Right hindlimb (tissue), 1 donor: Measurements from ENCODE around the gene SPTLC2.
A peak's percentile ranks its signal among the peaks of the same experiment; 100 is the strongest.
"Not testable (repeated sequence)": the region's sequence is repeated elsewhere in the genome, so short reads cannot be mapped to it uniquely, and the experiment has no call there.

Experiments
- DNase-seq: peaks from one replicate; pipeline ENCODE4 v3.0.0-alpha.2; 2018

Gene SPTLC2

DNA sequence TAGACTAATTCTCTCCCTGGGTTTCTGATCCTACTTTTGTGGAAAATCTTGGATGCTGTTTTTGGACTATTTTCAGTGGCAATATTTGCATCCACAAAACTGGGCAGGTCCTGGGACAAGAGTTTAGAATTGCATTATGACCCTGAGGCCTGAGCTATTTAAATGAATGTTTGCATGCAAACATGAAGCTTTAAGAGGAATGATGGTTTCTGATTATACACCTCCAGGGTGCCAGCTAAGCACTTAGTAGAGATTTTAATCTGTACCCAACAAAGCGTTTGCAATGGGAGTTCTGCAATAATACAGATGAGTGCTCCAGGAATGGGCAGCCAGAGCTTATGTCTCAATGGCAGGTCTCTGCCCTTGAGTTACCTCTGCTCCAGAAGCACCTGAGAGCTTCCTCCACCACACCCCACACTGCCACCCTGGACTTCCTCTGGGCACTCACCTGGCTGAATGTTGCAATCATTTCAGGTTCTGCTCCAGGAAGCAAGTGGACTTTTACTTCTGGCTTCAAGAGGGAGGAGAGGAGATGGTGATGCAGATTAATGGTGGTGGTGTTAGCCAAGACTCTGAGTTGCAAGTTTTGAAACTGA, 6.0 kb upstream of the SPTLC2 start:
- DNase-seq = no peak

DNA sequence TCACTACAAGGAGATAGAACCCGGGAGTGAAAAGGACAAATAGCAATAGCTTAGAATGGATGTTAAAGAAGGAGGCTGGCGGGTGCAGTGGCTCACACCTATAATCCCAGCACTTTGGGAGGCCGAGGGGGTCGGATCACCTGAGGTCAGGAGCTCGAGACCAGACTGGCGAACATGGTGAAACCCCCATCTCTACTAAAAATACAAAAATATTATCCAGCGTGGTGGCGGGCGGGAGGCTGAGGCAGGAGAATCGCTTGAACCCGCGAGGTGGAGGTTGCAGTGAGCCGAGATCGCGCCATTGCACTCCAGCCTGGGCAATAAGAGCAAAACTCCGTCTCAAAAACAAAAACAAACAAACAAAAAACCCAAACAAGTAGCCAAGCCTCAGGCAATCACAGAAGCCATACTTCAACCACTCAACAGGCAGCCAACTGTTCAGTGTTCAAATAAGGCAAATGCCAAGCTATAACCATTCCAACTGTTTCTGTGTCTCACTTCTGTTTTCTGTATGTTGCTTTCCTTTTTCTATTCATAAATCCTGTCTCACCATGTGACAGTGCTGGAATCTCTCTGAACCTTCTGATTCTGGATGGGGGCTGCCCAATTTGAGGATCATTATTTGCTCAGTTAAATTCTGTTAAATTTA, 3.9 kb upstream of the SPTLC2 start:
- no peak for DNase-seq

DNA sequence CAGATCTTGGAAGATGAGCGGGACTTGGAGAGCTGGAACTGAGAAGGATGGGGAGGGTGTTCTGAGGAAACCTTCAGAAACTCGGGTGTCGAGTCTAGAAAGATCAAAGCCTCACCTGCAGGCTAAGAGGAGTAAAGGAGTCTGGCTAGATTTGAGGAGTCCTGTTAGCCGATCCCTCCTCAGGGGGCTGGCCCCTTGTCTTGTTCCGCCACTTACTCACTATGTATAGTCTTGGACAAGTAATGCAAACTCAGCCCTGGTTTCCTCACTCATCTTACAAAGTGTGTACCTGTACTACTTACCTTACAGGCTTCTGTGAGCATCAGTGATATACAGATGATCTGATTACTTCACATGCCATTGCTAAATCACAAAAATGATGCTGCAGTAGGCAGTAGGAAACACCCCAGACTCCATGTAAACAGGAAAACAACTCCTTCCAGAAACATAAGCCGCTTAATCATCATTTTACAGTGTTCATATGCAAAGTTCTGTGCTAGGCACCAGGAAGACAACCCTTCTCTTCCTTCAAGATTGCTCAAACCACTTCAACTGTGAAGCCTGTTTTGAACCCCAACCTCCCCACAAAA, 2.0 kb upstream of the SPTLC2 start:
- no peak for DNase-seq

DNA sequence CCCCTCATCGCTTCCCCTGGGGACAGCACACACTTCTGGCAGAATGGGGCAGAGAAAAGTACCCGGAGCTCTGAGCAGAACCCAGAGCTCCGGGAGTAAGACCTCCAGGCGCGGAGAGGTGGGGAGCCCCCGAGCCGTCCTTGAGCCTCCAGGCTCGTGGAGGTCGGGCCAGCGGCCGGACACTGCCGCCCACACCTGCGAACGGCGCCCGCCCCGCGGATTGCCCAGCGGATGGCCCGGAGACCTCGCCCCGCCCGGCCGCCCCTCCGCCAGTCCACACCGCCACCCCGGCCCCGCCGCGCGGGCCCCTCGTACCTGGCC, 344 bp downstream of the SPTLC2 start:
- DNase-seq = no peak

DNA sequence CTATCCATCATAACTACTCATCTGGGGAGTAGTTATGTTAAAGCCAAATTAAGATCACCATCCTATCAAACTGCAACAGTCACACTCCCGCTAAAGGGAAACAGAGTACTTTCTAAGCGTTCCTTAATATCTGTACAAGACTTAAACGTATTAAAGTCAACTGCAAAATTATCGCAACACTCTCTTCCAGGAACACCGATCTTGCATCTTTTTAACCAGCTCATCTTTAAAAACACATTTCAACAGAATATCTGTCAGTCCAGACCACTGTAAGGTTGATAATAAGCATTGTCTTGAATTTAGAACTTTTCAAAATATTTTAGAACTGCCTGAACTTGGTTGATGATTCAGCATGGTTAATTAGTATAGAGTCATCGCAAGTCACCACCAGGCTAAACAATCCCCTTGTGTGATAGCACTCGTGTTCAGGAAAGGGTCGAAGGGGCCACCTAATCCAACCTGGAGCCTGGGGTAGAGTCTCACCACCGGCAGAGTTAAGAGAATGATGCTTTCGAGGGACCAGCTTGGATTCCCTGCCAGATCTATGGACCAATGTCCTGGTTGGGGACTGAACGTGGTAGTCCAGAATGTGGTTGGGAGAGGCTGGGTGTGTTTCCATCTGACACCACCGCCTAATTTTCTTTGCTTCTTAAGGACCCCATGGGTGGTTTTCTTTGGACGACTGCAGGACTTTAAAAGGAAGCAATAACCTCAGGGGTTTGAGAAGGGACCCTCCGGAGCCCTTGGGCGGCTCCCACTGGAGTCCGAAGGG, 890 bp downstream of the SPTLC2 start:
- no peak for DNase-seq

DNA sequence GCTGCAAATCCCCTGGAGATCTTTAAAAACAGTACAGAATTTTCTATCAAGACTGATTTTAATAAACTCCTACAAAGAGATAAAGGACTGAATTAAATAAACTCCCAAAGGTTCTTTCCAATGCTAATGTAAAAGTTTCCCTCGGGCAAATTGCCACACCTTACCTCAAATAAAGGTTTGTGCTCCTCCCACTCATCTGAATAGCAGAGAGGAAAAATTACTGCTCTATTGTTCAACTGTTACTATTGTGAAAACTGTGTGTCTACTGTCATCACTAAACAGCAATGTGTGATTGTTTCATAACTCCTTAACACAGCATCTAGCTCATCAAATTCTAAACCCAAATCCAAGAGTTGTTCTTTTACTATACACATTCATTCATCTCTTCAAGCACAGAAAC, 3.2 kb downstream of the SPTLC2 start:
- no peak for DNase-seq

DNA sequence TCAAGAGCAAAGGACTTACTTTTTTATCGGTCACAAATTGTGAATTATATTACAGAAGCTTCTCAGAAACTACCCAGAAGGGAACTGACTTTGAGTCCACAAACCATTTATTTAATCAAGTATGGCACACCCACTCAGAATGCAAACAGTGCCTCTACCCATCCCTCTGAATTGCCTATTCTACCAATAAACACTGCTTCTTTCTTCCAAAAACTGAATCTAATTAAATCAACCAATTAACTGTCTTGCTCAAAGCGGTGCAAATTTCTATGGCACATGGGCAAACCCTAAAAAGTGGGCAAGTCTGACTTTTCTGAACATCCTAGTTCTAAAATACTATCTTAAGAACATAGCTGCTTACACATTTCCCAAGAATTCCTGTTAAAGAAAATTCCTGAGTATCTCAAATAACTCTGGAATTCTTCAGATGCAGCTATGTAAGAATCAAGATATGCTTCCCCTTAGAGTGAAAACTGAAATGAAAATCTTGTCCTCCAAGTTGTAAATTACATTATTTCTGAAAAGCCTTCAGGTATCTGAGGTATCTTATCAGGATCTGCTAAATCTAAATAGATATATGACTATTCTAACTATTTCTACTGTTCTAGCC, 4.3 kb downstream of the SPTLC2 start:
- DNase-seq = no peak

DNA sequence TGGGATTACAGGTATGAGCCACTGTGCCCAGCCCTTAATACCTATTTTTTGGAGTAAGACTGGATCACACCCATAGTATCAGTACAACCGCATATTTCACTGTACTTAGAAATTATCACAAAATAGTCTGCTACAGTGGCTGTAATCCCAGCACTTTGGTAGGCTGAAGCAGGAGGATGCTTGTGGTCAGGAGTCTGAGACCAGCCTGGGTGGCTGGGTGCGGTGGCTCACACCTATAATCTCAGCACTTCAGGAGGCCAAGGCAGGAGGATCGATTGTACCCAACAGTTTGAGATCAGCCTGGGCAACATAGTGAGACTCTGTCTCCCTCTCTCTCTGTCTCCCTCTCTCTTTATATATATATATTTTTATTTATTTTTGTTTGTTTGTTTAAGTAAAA, 5.9 kb downstream of the SPTLC2 start:
- DNase-seq = no peak

DNA sequence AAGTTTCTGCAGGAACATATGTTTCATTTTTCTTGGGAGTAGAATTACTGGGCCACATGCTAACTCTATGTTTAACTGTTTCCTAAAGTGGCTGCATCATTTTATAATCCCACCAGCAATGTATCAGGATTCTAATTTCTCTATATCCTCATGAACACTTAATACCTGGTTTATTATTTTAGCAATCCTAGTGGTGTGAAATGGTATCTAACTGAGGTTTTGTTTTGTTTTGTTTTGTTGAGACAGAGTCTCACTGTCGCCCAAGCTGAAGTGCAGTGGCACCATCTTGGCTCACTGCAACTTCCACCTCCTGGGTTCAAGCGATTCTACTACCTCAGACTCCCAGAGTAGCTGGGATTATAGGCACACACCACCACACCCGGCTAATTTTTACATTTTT, 6.5 kb downstream of the SPTLC2 start:
- DNase-seq = no peak

DNA sequence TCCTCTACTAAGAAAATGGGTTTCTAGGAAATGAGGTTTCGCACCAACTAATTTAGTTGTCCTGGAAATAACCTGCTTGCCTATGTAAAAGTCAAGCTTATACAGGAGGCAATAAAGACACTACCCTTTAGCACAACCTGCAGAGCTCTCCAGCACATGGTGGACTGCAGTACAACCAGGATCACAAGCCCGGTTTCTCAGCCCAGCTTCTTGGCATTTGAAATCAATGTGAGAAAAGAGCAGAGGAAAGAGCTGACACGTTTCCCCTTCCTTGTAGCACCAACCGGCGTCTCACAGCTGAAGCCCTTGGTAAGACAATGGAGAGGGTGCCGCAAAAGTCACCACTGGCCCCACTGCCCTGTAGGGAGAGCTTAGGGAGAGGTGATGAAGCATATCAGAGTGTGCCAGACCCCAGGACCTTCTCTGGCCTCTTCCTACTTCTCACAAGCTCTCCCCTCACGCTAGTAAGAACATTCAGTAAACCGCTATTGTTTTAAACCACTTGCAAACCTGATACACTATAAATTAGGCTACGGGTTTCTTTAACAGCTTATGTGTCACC, 8.6 kb downstream of the SPTLC2 start:
- DNase-seq = peak; percentile 27

DNA sequence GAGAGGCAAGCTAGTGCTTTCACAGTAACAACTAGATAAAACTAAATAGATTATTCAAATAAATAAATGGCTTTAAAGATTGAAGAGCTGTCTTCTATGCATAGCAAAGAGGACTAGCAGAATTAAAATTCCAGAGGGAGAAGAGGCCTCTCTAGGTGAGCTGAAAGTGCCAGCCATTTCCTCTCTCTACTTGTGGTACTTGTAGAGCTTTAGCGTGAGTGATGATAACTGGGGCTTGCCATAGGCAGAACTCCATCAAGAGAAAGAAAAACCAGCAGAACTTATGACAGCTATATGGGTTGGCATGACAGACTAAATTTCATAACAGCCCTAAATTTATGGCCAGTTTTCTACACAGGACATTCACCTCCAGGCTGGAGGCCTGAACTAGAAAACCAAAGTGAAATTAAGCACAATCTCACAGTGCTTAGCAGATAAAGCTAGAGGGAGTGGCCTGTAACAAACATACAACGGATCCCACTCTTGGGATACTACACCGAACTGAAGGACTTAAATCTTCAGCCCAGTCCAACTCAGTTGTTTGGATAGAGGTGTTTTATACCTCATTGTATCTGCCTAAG, 11.0 kb downstream of the SPTLC2 start:
- DNase-seq = no peak

DNA sequence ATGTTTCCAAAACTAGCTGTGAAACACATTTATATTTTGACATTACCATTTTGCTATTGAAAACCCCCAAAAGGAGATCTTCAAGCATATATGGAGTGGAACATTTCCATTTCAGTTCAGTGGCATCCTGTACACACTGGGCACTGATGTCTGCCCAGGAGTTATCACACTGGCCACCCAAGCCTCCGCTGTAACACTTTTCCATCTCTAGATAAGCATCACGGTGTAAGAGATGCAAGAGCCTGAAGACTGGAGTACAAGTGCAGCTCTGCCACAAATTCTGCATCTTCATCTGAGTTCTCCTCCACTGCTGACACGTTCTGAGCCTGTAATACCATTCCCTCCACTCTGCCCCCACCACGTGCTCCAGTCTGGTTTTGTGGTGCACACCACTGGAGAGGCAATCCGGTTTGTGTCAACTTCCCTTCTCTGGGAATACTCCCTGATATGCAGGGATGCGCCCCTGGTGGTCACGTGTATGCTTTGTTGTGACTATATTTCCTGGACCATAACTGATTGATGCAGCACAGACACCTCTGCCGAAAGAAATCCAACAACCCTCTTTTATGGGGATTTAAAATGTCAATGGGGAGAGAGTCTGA, 12.7 kb downstream of the SPTLC2 start:
- no peak for DNase-seq

DNA sequence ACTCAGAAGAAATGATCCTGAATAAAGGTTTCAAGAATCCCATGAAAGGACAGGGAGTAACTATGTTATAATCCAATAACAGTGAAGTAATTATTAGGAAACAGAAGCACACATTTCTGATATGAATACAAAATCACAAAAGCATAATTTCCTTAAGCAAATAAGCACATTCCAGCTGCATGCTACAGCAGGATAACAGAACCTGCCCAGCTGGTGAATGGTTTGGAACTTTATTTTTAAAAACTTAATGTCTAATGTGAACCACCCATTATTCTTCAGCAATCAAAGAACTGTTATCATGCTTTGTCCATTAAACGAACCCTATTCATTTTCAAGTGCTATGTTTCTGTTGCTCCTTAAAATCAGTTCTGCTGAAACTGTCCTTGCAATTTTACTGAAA, 13.4 kb downstream of the SPTLC2 start:
- DNase-seq = no peak

DNA sequence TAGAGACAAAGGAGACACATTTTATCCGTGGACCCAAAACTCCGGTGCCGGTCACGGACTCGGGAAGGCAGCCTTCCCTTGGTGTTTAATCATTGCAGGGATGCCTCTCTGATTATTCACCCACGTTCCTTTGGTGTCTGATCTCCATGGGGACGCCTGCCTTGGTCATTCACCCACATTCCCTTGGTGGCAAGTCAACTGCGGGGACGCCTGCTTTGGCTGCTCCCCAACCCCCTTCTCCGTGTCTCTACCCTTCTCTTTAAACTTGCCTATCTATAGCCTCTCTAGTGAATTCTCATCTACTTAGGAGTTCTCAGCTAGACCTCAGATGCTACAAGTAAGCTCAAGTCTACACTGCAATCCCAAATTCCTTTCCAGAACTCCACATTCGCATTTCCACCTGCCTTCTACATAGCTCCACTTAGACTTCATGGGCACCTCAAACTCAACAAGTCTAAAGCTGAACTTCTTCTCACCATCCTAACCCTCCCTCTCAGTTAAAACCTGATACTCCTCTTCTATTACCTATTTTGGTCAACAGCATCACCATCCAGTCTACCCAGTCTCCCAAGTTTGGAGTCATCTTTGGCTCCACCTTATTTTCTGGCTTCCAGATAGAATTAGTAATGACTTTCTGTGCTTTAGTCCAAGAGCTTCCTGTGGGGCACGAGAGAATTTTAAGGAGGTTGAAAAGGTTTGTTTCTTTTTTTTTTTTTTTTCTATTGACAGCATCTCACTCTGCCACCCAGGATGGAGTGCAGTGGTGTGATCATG, 14.4 kb downstream of the SPTLC2 start:
- no peak for DNase-seq

DNA sequence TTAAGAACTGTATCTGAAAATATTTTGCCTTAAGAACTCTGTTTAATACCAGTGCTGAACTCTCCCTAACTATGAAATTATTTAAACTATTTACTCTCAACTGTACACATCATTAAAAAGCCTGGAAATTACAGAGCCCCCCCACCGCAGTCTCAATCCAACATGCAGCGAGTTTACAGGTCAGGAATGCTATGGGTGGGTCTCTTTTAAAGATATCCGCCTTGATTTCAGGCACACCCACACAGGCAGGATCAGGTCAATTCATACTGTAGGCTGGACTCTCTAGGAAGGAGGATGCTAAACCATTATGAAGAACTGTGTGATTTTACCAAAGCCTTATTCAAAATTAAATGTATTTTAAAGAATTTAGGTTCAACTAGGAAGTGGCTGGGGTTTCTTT, 16.5 kb downstream of the SPTLC2 start:
- no peak for DNase-seq

DNA sequence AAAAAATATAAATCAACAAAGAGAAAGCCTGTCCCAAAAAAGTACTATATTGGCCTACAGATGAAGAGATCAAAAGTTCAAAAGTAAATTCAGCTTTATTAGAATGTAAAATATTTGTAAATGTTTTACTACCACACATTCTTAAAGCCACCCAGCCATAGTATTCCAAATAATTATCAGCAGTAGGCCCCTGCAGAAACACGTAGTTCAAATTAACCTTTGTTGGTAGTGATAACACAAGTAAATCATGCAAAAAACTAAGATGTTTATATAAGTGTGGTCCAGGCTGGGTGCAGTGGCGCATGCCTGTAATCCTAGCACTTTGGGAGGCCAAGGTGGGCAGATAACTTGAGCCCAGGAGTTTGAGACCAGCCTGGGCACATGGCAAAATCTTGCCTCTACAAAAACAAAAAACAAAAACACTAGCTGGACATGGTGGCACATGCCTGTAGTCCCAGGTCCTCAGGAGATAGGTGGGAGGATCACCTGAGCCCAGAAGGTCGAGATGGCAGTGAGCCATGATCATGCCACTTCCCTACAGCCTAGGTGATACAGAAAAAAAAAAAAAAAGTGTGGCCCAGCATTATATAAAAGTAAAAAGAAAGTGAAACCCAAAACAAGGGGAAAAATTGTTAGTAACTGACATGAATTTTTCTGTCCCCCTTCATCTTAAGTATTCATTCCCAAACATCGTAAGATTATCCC, 17.9 kb downstream of the SPTLC2 start:
- no peak for DNase-seq

DNA sequence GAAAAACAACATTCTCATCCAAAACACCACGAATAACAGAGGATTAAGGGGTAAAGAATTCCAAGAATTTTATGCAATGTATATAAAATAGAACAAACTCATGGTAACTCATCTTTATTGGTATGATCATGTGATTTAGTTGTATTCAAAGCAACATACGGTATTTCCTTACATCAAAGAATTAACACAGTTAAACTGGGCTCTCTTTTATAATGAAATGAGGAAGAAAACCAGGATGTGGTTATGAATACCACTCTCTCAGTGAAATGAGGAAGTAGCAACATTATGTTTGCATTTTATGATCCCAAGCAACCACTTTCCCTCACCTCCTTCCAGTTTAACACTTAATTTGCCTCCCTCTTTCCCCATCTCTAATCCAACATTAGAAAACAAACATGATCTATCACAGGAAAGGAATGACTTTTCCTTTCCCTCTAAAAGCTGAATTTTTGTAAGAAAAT, 22.9 kb downstream of the SPTLC2 start:
- DNase-seq = no peak

DNA sequence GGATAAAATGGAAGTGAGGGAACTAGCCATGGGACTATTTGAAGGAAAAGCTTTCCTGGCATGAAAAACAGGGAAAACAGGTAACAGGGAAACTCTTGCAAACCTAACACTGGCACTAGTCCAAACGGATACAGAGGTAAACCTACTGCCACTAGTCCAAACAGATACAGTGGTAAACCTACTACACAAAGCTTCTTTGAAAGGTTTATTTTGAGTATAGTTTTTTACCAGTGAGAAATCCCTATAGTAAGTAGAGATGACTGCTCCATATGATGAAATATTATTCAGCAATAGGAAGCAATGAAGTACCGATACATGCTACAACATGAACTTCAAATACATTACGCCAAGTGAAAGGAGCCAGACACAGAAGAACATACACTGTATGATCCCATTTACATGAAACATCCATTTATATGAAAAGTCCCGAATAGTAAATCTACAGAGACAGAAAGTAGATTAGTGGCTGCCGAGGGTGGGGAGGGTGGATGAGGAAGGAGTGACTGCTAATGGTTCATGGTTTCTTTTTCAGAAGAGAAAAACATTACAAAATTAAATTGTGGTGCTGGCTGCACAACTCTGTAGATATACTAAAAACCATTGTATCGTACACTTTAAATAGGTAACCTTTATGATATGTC, 25.5 kb downstream of the SPTLC2 start:
- DNase-seq = no peak

DNA sequence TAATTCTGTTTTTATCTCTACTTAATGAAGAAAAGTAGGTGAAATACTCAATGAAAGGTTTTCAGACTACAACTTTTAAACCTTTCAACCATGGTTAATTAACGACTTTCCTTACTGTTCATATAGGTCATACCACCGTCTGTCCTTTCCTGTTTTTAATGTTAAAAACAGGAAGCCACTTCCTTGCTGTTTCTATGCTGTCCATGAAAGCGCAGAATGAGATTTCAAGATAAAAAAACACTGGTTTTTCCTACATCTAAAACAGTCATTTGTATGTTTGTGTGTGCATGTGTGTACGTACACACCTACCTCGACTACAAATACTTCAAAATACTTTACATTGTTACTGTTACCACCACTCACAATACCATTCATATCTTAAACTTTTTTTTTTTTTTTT, 27.3 kb downstream of the SPTLC2 start:
- no peak for DNase-seq

DNA sequence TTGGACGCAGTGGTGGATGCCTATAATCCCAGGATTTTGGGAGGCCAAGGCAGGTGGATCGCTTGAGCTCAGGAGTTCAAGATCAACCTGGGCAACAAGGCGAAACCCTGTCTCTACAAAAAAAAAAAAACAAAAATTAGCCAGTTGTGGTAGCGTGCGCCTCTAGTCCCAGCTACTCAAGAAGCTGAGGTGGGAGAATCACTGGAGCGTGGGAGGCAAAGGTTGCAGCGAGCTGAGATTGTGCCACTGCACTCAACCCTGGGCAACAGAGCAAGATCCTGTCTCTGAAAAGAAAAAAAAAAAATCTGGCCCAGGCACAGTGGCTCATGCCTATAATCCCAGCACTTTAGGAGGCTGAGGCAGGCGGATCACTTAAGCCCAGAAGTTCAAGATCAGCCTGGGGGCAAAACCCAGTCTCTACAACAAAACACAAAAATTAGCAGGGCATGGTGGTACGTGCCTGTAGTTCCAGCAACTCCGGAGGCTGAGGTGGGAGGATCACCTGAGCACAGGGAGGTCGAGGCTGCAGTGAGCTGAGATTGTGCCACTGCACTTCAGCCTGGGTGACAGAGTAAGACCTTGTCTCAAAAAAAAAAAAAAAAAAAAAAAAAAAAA, 27.9 kb downstream of the SPTLC2 start:
- DNase-seq = not testable (repeated sequence)
